Liver (tissue), 9 donors: ENCODE data around the gene PAFAH1B2. TPM values are rescaled to one million over a fixed set of nuclear protein-coding genes. Genes with fewer than 3 reads are reported as not detected.
"Not testable (repeated sequence)": the region's sequence is repeated elsewhere in the genome, so short reads cannot be mapped to it uniquely, and the experiment has no call there.

ENCODE experiments used
- DNase-seq: peaks from one replicate; pipeline ENCODE4 v3.0.0-alpha.2; 2017; ENCODE audit warnings: low spot score
- H3K27ac ChIP-seq, 2 donors: one replicate each; pipeline ENCODE4 v1.7.0; 2013; ENCODE audit warnings: inconsistent platforms in 2 of 2, low read length in 2 of 2, control low read depth in 1 of 2, low read depth in 1 of 2, mild to moderate bottlenecking in 1 of 2
- H3K27me3 ChIP-seq, 4 donors: one replicate each; pipeline versions ENCODE4 v1.6.1 to v1.7.0; 2013; ENCODE audit warnings: low read length in 3 of 4, inconsistent platforms in 1 of 4, mild to moderate bottlenecking in 1 of 4, moderate library complexity in 1 of 4; ENCODE audit not compliant: control insufficient read depth in 4 of 4, insufficient read depth in 4 of 4
- H3K36me3 ChIP-seq, 4 donors: one replicate each; pipeline versions ENCODE4 v1.6.1 to v1.7.0; 2013; ENCODE audit warnings: low read length in 3 of 4, mild to moderate bottlenecking in 3 of 4, low read depth in 1 of 4, moderate library complexity in 1 of 4; ENCODE audit not compliant: control insufficient read depth in 4 of 4, insufficient read depth in 3 of 4
- H3K4me1 ChIP-seq, 4 donors: one replicate each; pipeline versions ENCODE4 v1.6.1 to v1.7.0; 2013; ENCODE audit warnings: low read length in 3 of 4, mild to moderate bottlenecking in 3 of 4, moderate library complexity in 1 of 4; ENCODE audit not compliant: control insufficient read depth in 4 of 4, insufficient read depth in 4 of 4
- H3K4me3 ChIP-seq, 3 donors: one replicate each; pipeline versions ENCODE4 v1.6.1 to v1.7.0; 2013; ENCODE audit warnings: low read length in 3 of 3, control low read depth in 1 of 3, low read depth in 1 of 3, mild to moderate bottlenecking in 1 of 3
- H3K9ac ChIP-seq, 2 donors: one replicate each; pipeline ENCODE4 v1.7.0; 2013; ENCODE audit warnings: low read length in 2 of 2, mild to moderate bottlenecking in 2 of 2, moderate library complexity in 2 of 2, control low read depth in 1 of 2, low read depth in 1 of 2
- H3K9me3 ChIP-seq, 4 donors: one replicate each; pipeline versions ENCODE4 v1.6.1 to v1.7.0; 2013; ENCODE audit warnings: low read length in 3 of 4; ENCODE audit not compliant: control insufficient read depth in 4 of 4
- EGR1 ChIP-seq, 2 donors: IDR thresholded peaks; 2 replicates each; pipeline ENCODE4 v1.6.1; 2016 to 2018; ENCODE audit warnings: antibody characterized with exemption in 2 of 2, low read depth in 2 of 2
- FOXA2 ChIP-seq: IDR thresholded peaks from 2 replicates; pipeline ENCODE4 v1.6.1; 2016; ENCODE audit warnings: antibody characterized with exemption
- NR2F2 ChIP-seq: IDR thresholded peaks from 2 replicates; pipeline ENCODE4 v1.6.1; 2016; ENCODE audit warnings: antibody characterized with exemption
- RAD21 ChIP-seq, 2 donors: IDR thresholded peaks; 2 replicates each; pipeline ENCODE4 v1.6.1; 2016; ENCODE audit warnings: antibody characterized with exemption in 2 of 2, mild to moderate bottlenecking in 2 of 2
- RXRA ChIP-seq, 2 donors: IDR thresholded peaks; 2 replicates each; pipeline ENCODE4 v1.6.1; 2017 to 2018; ENCODE audit warnings: antibody characterized with exemption in 2 of 2, mild to moderate bottlenecking in 1 of 2
- WGBS: extraction: QIAGEN DNeasy Blood & Tissue Kit; methylation state at CpG from one replicate; pipeline ENCODE4 v1.1.7; 2013; 5-methylcytosine and 5-hydroxymethylcytosine counted together
- polyA plus RNA-seq, 2 donors: library from polyadenylated mRNA; stranded (reverse) in 1 of 2; unstranded in 1 of 2; fragments of 200-250 nt in 1 of 2; fragments of >200 nt in 1 of 2; fragmentation: Nextera tagmentation in 1 of 2; extraction: Ambion mirVana in 1 of 2; gene quantifications; one replicate each; pipeline versions ENCODE4 v1.2.1 to v1.2.3, GENCODE V29; 2013 to 2015
- total RNA-seq, 2 donors: library from RNA; depleted of rRNA; stranded (reverse); fragments of >200 nt; gene quantifications; one replicate each; pipeline ENCODE4 v1.2.3, GENCODE V29; 2014
- donor health status: healthy.
- donor health status: healthy.
- donor health status: healthy.
- donor health status: healthy.
- donor health status: healthy.

Gene PAFAH1B2
- total and polyA plus RNA-seq, 4 donors: 12.7 to 39.8 (median 24.9) TPM

- no peak overlapping the region for H3K4me3 ChIP-seq
- no peak overlapping the region for H3K27ac ChIP-seq
- H3K27me3 ChIP-seq: no peaks in the 10 kb centered on the region
- no peaks in the 10 kb centered on the region for H3K4me1 ChIP-seq
- no peaks in the 10 kb centered on the region for H3K9me3 ChIP-seq
- 91% methylated on average over 11 of the region's 11 CpGs for WGBS
- peaks cover 0 to 21% (median 5%) of the 10 kb centered on the region in 4 donors for H3K36me3 ChIP-seq
- no peak for DNase-seq
- no peak overlapping the region for H3K9ac ChIP-seq
- TF ChIP-seq RAD21 (IDR thresholded peaks at IDR 0.05): no peak
- no peak for TF ChIP-seq EGR1 (IDR thresholded peaks at IDR 0.05; ENCODE audit: low read depth in 2 of 2)
- TF ChIP-seq RXRA (IDR thresholded peaks at IDR 0.05): no peak
- no peak for TF ChIP-seq NR2F2
- no peak for TF ChIP-seq FOXA2
These were observed 61.2 kb downstream of the PAFAH1B2 start for GRCh38 chr11:117205211-117205818.

- H3K4me1 ChIP-seq, H3K9ac ChIP-seq, H3K4me3 ChIP-seq, H3K27me3 ChIP-seq, DNase-seq, H3K27ac ChIP-seq, H3K9me3 ChIP-seq: not testable (repeated sequence)
- WGBS: 88% methylated on average over 8 of the region's 8 CpGs
- peaks cover 0 to 21% (median 5%) of the 10 kb centered on the region in 4 donors for H3K36me3 ChIP-seq
These were observed 62.0 kb downstream of the PAFAH1B2 start for GRCh38 chr11:117206111-117206510.

- not testable (repeated sequence) for H3K4me1 ChIP-seq, H3K4me3 ChIP-seq, H3K9ac ChIP-seq, H3K9me3 ChIP-seq, H3K27me3 ChIP-seq, H3K27ac ChIP-seq, DNase-seq
- 92% methylated on average over 6 of the region's 11 CpGs for WGBS
- H3K36me3 ChIP-seq: peaks cover 0 to 27% (median 5%) of the 10 kb centered on the region in 4 donors
These were observed 62.8 kb downstream of the PAFAH1B2 start for GRCh38 chr11:117206859-117207258.

- H3K27me3 ChIP-seq, H3K4me3 ChIP-seq, H3K27ac ChIP-seq, DNase-seq, H3K9me3 ChIP-seq, H3K9ac ChIP-seq, H3K4me1 ChIP-seq: not testable (repeated sequence)
- peaks cover 0 to 27% (median 7%) of the 10 kb centered on the region in 4 donors for H3K36me3 ChIP-seq
- WGBS: 91% methylated on average over 5 of the region's 5 CpGs
These were observed 63.4 kb downstream of the PAFAH1B2 start for GRCh38 chr11:117207481-117207880.

- not testable (repeated sequence) for DNase-seq, H3K4me3 ChIP-seq, H3K27ac ChIP-seq, H3K4me1 ChIP-seq, H3K27me3 ChIP-seq, H3K9me3 ChIP-seq, H3K9ac ChIP-seq
- peaks cover 4 to 36% (median 10%) of the 10 kb centered on the region in 4 donors for H3K36me3 ChIP-seq
- 90% methylated on average over 9 of the region's 13 CpGs for WGBS
These were observed 64.6 kb downstream of the PAFAH1B2 start for GRCh38 chr11:117208710-117209109.

GRCh38 chr11:117209351-117210125 is 65.5 kb downstream of the PAFAH1B2 start:
- not testable (repeated sequence) for H3K27me3 ChIP-seq, H3K4me3 ChIP-seq, H3K9ac ChIP-seq, H3K4me1 ChIP-seq, DNase-seq, H3K27ac ChIP-seq, H3K9me3 ChIP-seq
- 93% methylated on average over 8 of the region's 8 CpGs for WGBS
- H3K36me3 ChIP-seq: peaks cover 2 to 34% (median 15%) of the 10 kb centered on the region in 4 donors
